HuH-7.5 (cell line): ENCODE results near the gene NOS3.
A peak's percentile ranks its signal among the peaks of the same experiment; 100 is the strongest.
"Not testable (repeated sequence)": the region's sequence is repeated elsewhere in the genome, so short reads cannot be mapped to it uniquely, and the experiment has no call there.

Experiments
- DNase-seq: peaks from one replicate; pipeline ENCODE4 v3.0.0; 2011; ENCODE audit warnings: low spot score

The NOS3 gene

GRCh38 chr7:151038951-151039849, 48.4 kb downstream of the NOS3 start:
- DNase-seq: peak; percentile 70

- DNase-seq: no peak
Observed at GRCh38 chr7:151039850-151040548, 49.2 kb downstream of the NOS3 start.

- DNase-seq: no peak
Observed at GRCh38 chr7:151040616-151041375, 50.0 kb downstream of the NOS3 start.

- DNase-seq: not testable (repeated sequence)
Observed at GRCh38 chr7:151043449-151043848, 52.6 kb downstream of the NOS3 start.

DNA sequence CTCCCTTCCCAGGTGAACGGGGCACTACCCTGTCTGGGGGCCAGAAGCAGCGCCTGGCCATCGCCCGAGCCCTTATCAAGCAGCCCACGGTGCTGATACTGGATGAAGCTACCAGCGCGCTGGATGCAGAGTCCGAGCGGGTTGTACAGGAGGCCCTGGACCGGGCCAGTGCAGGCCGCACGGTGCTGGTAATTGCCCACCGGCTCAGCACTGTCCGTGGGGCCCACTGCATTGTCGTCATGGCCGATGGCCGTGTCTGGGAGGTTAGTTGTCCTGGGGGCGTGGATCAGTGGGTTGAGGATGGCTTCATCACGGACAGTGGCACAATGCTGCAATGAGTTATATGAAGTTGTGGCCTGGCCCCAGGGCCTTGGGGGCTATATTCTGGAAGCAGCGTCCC, 53.1 kb downstream of the NOS3 start:
- no peak for DNase-seq

DNA sequence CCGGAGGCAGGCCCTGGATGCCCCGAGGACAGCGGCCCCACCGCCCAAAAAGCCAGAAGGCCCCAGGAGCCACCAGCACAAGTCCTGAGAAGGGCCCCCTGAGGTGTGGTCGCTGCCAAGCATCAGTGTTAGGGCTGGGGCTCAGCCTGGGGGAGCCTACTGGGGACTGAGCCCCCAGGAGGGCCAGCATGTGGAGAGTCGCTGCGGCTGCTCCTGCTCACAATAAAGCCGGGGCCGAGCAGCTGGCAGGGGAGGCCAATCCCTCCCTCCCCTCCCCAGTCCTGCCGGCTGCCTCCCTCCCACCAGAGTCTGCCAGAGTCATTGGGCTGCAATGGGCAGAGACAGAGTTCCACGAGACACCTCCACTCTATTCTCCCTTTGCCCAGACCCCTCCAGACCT, 54.4 kb downstream of the NOS3 start:
- DNase-seq: no peak

- DNase-seq: no peak
Observed at GRCh38 chr7:151045967-151046366, 55.1 kb downstream of the NOS3 start.

- DNase-seq: no peak
Observed at GRCh38 chr7:151046603-151047573, 56.1 kb downstream of the NOS3 start.

- no peak for DNase-seq
Observed at GRCh38 chr7:151047976-151048815, 57.4 kb downstream of the NOS3 start, which contains the start of gene ASIC3. ASIC3 (plus strand) TSS chr7:151048531; CDS start chr7:151048886, 355 bp downstream.

- no peak for DNase-seq
Observed at GRCh38 chr7:151048911-151049463, 58.2 kb downstream of the NOS3 start.

- no peak for DNase-seq
Observed at GRCh38 chr7:151051108-151051507, 60.3 kb downstream of the NOS3 start.

DNA sequence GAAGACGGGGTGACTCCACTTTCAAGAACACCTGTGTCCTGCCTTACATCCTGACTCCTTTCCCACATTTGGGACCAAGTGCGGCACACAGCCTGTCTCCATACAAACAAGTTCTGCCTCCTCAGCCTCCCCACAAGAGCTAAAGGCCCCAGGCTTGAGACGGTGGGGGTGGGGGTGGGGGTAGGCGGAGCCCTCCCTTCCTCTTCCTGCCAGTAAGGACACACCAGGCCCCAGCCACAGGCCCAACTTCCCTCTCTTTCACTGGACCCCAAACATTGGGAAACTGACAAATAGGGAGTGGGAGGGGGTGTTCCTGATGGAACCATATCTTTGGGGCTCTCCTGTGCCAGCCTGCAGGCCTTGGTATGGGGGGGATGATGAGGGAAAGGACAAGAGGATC, 62.3 kb downstream of the NOS3 start:
- no peak for DNase-seq

DNA sequence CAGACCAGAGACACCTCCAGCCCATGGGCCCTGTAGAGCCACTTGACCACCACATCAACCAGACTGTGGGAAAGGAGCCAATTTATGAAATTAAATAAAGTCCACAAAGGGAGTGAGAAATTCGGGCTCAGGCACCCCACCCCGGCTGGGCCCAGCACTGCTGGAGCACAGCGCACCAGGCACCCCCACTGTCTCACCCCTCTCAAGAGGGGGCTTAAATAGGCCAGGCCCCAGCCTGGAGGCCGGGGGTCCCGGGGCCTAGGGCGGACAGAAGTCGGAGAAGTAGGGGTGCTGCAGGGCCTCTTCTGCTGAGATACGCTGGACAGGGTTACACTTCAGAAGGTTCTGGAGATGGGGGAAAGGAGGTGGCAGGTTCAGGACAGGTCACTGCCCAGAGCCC, 62.9 kb downstream of the NOS3 start:
- no peak for DNase-seq

- DNase-seq: no peak
Observed at GRCh38 chr7:151056283-151056665, 65.5 kb downstream of the NOS3 start.

GRCh38 chr7:151056666-151057505, 66.1 kb downstream of the NOS3 start:
- no peak for DNase-seq

- peak; percentile 82 for DNase-seq
Observed at GRCh38 chr7:151057506-151057988, 66.7 kb downstream of the NOS3 start, which contains the start of gene CDK5. CDK5 (minus strand) TSS chr7:151057897; CDS start chr7:151057848, 49 bp downstream.

DNA sequence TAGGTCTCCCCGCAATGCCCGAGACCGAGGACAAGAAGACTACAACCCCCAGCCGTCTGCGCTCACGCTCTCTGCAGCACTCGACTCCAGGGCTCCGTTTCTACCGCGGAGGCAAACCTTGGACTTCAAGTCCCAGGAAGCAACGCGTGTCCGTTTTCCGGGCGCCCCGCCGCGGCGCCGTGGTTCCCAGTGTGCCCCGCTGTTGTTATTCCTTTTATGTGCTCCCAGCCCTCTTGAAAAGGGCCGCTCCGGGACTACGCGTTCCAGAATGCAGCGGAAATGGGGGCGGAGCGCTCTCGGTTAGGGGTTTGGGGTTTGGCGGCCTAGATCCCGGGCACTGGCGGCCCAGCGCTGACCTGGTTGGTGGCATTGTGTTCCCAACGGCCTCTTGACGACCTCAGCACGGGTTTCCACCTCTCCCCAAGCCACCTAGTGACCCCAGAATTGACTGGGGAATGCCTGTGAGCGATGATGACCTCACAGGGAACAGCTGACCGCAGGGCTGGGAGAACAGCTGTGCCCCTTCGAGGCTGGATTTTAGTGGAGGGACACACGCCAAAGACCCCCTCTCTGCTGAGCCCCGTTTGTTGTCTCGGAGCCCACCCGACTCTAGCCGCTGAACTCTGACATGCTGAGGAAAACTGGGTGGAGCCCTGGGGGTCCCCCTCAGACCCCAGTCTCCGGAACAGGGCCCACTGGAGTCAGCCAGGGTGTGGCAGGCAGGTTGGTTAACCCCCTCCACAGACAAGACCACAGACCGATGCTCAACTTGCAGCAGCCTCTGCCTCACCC, 67.4 kb downstream of the NOS3 start:
- peak; percentile 100 for DNase-seq

DNA sequence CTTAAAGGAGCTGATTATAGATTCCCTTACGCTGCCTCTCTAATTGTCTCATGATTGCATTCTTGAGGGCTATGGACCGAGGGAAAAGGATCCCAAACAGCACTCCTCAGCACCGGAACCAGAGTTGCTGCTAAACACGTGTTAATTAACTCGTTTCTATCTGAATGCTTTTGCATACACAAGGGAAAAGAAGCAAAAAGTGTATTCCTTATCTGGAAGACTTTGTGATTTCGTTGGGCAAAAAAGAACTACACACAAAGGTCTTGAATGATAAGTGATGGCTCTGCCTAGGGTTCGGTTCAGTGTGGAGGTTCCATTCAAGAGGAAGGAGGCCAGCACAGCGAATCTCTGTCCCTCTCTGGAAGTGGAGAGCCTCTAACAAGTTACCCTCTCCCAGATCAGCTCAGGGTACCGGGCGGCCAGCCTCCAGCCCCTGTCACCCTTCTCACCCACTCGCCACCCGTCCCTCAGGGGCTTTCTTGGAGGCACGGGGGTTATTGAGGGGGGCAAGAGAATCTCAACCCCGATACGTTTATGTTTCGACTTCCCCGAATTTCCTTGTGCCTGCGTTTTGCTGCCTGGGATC, 68.1 kb downstream of the NOS3 start:
- no peak for DNase-seq
